PC-3 (cell line): ENCODE data around the gene ZNF530. TPM values are rescaled to one million over a fixed set of nuclear protein-coding genes. Genes with fewer than 3 reads are reported as not detected.
A peak's percentile ranks its signal among the peaks of the same experiment; 100 is the strongest.

Experiments
- ATAC-seq: fragments of 200-7000 bp; cut with Tn5 transposase; 2 replicates; pipeline ENCODE4 v1.9.1; 2020; ENCODE audit warnings: mild to moderate bottlenecking, moderate library complexity
- BruUV-seq: library from RNA; stranded (reverse); fragments of 400-500 nt; replicated peaks from 2 replicates; lab custom pipeline; 2021; lab: Mats Ljungman, UMichigan
- CTCF ChIA-PET: fragments of 300-600 bp; sonication (Branson Sonifier 250); formaldehyde crosslinking; loops from one replicate; lab custom pipeline; 2022; ENCODE audit warnings: antibody characterized with exemption; lab: Charles Lee
- POLR2A ChIA-PET: fragments of 300-600 bp; sonication (Branson Sonifier 250); formaldehyde crosslinking; loops from one replicate; lab custom pipeline; 2022; ENCODE audit warnings: antibody characterized with exemption; ENCODE audit not compliant: unreplicated experiment; lab: Charles Lee
- DNase-seq: peaks from one replicate; pipeline ENCODE4 v3.0.0-alpha.2; 2015
- H2AFZ ChIP-seq: fragments of 300-600 bp; sonication (generic); 2 replicates; pipeline ENCODE4 v1.6.0; 2016; ENCODE audit warnings: antibody characterized with exemption, low read length
- H3F3A ChIP-seq: fragments of 300-600 bp; sonication (generic); one replicate; pipeline ENCODE4 v1.6.0; 2017; ENCODE audit warnings: antibody characterized with exemption, low read length, control low read depth, mild to moderate bottlenecking; ENCODE audit not compliant: unreplicated experiment
- H3K27ac ChIP-seq: fragments of 300-600 bp; sonication (generic); 2 replicates; pipeline ENCODE4 v1.5.1; 2016; ENCODE audit warnings: mild to moderate bottlenecking, low read length
- H3K27me3 ChIP-seq: fragments of 300-600 bp; sonication (generic); 2 replicates; pipeline ENCODE4 v1.6.1; 2016; ENCODE audit warnings: low read length, mixed read lengths
- H3K36me3 ChIP-seq: fragments of 300-600 bp; sonication (generic); 2 replicates; pipeline ENCODE4 v1.6.1; 2016; ENCODE audit warnings: low read depth, mixed run types, low read length, mixed read lengths
- H3K4me1 ChIP-seq: fragments of 300-600 bp; sonication (generic); 2 replicates; pipeline ENCODE4 v1.5.1; 2016; ENCODE audit warnings: low read length; ENCODE audit not compliant: insufficient read depth
- H3K4me2 ChIP-seq: fragments of 300-600 bp; sonication (generic); 2 replicates; pipeline ENCODE4 v1.6.0; 2016; ENCODE audit warnings: low read length
- H3K4me3 ChIP-seq: fragments of 300-600 bp; sonication (generic); 2 replicates; pipeline ENCODE4 v1.5.1; 2016; ENCODE audit warnings: mild to moderate bottlenecking, low read length, mixed read lengths
- H3K79me2 ChIP-seq: fragments of 300-600 bp; sonication (generic); 2 replicates; pipeline ENCODE4 v1.6.1; 2017; ENCODE audit warnings: low read length, mixed read lengths
- H3K9ac ChIP-seq: fragments of 300-600 bp; sonication (generic); 2 replicates; pipeline ENCODE4 v1.6.0; 2016; ENCODE audit warnings: mild to moderate bottlenecking, low read length
- H3K9me2 ChIP-seq: fragments of 300-600 bp; sonication (generic); replicated peaks from 2 replicates; pipeline ENCODE4 v1.6.1; 2016; ENCODE audit warnings: mixed run types, low read length, mixed read lengths
- H3K9me3 ChIP-seq: fragments of 300-600 bp; sonication (generic); 2 replicates; pipeline ENCODE4 v1.6.1; 2016; ENCODE audit warnings: low read length, mixed read lengths
- H4K20me1 ChIP-seq: fragments of 300-600 bp; sonication (generic); 2 replicates; pipeline ENCODE4 v1.6.1; 2016; ENCODE audit warnings: low read length, mixed read lengths
- EZH2 ChIP-seq: fragments of 300-600 bp; sonication (generic); IDR thresholded peaks from one replicate; pipeline ENCODE4 v1.6.1; 2017; ENCODE audit warnings: antibody characterized with exemption, mild to moderate bottlenecking, low read length; ENCODE audit not compliant: unreplicated experiment
- EZH2phosphoT487 ChIP-seq: fragments of 300-600 bp; sonication (generic); IDR thresholded peaks from 2 replicates; pipeline ENCODE4 v1.6.1; 2018; ENCODE audit warnings: mild to moderate bottlenecking, antibody characterized with exemption, low read length, borderline replicate concordance
- intact Hi-C: fragments of 100-400 bp; cut with micrococcal nuclease; formaldehyde crosslinking; loops from 2 replicates; pipeline ENCODE4 v1.9.0; 2023
- total RNA-seq: library from RNA; depleted of rRNA; stranded (reverse); fragments of >200 nt; gene quantifications from 2 replicates; pipeline ENCODE4 v1.2.3, GENCODE V29; 2014
- TF ChIP-seq, protein P1 (sequence below): fragments of 300-600 bp; sonication (generic); conservative IDR thresholded peaks from 2 replicates; pipeline ENCODE4 v1.5.1; 2017; ENCODE audit warnings: antibody characterized with exemption, low read depth, mild to moderate bottlenecking, low read length

The ZNF530 gene
- total RNA-seq, 1 experiment from 2014 or later, result 15.0 TPM

GRCh38 chr19:57559008-57559403, 40.7 kb upstream of the ZNF530 start:
- H2AFZ ChIP-seq, result peak overlapping the region; percentile 93
- no peaks in the 10 kb centered on the region for H3F3A ChIP-seq
- no peaks in the 10 kb centered on the region for H3K9me2 ChIP-seq
- H3K9ac ChIP-seq, result peak overlapping the region; percentile 91
- POLR2A ChIA-PET, result interaction anchor here (0.5 kb wide), 1 partner anchor 330 kb away, joined by 7 read pairs; no protein-coding TSS in a partner anchor
- peaks cover 21% of the 10 kb centered on the region for H3K79me2 ChIP-seq
- TF ChIP-seq, protein P1, sequence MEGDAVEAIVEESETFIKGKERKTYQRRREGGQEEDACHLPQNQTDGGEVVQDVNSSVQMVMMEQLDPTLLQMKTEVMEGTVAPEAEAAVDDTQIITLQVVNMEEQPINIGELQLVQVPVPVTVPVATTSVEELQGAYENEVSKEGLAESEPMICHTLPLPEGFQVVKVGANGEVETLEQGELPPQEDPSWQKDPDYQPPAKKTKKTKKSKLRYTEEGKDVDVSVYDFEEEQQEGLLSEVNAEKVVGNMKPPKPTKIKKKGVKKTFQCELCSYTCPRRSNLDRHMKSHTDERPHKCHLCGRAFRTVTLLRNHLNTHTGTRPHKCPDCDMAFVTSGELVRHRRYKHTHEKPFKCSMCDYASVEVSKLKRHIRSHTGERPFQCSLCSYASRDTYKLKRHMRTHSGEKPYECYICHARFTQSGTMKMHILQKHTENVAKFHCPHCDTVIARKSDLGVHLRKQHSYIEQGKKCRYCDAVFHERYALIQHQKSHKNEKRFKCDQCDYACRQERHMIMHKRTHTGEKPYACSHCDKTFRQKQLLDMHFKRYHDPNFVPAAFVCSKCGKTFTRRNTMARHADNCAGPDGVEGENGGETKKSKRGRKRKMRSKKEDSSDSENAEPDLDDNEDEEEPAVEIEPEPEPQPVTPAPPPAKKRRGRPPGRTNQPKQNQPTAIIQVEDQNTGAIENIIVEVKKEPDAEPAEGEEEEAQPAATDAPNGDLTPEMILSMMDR, result no peak
- no peak for TF ChIP-seq EZH2
- no peak for TF ChIP-seq EZH2phosphoT487
- peak overlapping the region; percentile 96 for H3K4me3 ChIP-seq
- H3K9me3 ChIP-seq, result peaks cover 48% of the 10 kb centered on the region
- H3K27me3 ChIP-seq, result no peaks in the 10 kb centered on the region
- TSS peak; percentile 63 for BruUV-seq
- no peaks in the 10 kb centered on the region for H4K20me1 ChIP-seq
- peak overlapping the region; percentile 60 for H3K27ac ChIP-seq
- intact Hi-C loops, result loop anchor here (1.0 kb wide), 1 partner anchor 19 kb away; the partner anchor contains the start of gene ZNF416
- ATAC-seq, result peak; percentile 56
- peak; percentile 30 for DNase-seq
- CTCF ChIA-PET, result no interaction called here
- H3K36me3 ChIP-seq, result peaks cover 31% of the 10 kb centered on the region
- peaks cover 9% of the 10 kb centered on the region; the same call in 1 of the 2 replicates for H3K4me1 ChIP-seq
- peak overlapping the region; percentile 87 for H3K4me2 ChIP-seq

DNA sequence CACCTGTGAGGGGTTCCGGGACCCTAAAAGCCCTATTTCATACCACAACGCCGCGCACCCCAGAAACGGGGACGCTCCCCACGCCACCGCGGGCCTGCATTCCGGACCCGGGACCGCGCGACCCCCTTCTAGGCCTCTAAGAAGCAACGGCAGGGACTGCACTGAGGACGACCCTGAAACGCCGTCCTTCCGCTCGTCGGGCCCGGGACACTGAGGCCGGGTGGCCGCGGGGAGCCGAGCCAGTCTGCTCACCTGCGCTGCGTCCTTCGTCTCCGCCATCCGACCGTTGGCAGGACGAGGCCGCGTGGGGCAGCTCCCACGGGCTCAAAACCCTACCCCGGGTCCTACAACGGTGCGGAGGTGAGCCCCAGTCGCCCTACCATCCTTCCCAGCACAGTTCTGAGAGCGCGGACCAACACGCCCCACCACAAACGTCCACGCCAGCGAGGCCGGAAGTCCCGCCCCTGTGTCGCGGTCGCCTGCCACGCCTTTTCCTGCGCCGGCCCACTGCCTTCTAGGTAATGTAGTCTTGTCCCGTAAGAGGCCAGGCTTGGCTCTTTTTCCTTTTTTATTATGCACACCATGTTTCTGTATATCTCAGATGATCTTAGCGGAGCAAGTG, 40.2 kb upstream of the ZNF530 start, which contains the start of gene ZNF550:
Gene ZNF550, minus strand, starts transcription at position 460 of the 622 bp plus-strand sequence. Its CDS starts 181 bp downstream, at position 279.
- H2AFZ ChIP-seq, result peak within 1 kb of the TSS; percentile 93
- BruUV-seq, result TSS peak; percentile 69
- no peaks in the 10 kb centered on the region for H3F3A ChIP-seq
- no peaks in the 10 kb centered on the region for H3K27me3 ChIP-seq
- peak within 1 kb of the TSS; percentile 60 for H3K27ac ChIP-seq
- H3K79me2 ChIP-seq, result peaks cover 21% of the 10 kb centered on the region
- CTCF ChIA-PET, result no interaction called here
- ATAC-seq (peak; percentile 99), DNase-seq (peak; percentile 88)
- H3K9me3 ChIP-seq, result peaks cover 46% of the 10 kb centered on the region
- no peaks in the 10 kb centered on the region for H3K9me2 ChIP-seq
- H3K36me3 ChIP-seq, result peaks cover 26% of the 10 kb centered on the region
- POLR2A ChIA-PET, result interaction anchor here (0.5 kb wide), 1 partner anchor 331 kb away, joined by 7 read pairs; no protein-coding TSS in a partner anchor
- peak within 1 kb of the TSS; percentile 96 for H3K4me3 ChIP-seq
- TF ChIP-seq EZH2phosphoT487 (no peak), EZH2 (no peak)
- TF ChIP-seq, protein P1, result no peak
- intact Hi-C loops, result loop anchor here (1.0 kb wide), 1 partner anchor 19 kb away; the partner anchor contains the start of gene ZNF416
- peak within 1 kb of the TSS; percentile 91 for H3K9ac ChIP-seq
- no peaks in the 10 kb centered on the region for H4K20me1 ChIP-seq
- peak within 1 kb of the TSS; percentile 87 for H3K4me2 ChIP-seq
- H3K4me1 ChIP-seq, result peaks cover 9% of the 10 kb centered on the region; the same call in 1 of the 2 replicates

DNA sequence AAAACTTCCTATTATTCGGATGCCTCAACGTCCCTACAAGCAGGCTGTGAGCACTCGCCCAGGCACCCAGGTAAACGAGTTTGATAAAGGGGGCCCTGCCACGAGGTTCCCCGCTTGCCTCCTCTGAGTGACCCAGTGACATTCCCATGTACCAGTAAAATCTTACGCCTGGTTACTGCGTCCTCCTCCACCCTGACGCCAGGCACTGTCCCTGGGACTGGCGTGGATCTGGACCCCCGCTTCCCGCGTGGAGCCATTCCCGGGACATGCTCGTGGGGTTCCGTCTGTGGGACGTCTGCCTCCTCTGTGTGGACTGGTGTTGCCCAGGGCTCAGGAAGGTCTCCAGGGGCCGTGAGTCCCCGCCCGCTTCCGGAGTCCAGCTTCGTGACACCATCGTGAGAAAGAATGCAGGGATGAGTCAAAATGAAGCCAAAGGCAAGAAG, 39.6 kb upstream of the ZNF530 start:
- no peaks in the 10 kb centered on the region for H4K20me1 ChIP-seq
- peak overlapping the region; percentile 60 for H3K27ac ChIP-seq
- H3K4me3 ChIP-seq, result peak overlapping the region; percentile 96
- POLR2A ChIA-PET, result no interaction called here
- H3K9me2 ChIP-seq, result no peaks in the 10 kb centered on the region
- DNase-seq (peak; percentile 55), ATAC-seq (no peak)
- TF ChIP-seq EZH2 (no peak), EZH2phosphoT487 (no peak)
- TF ChIP-seq, protein P1, result no peak
- H3K9me3 ChIP-seq, result peaks cover 51% of the 10 kb centered on the region
- peaks cover 21% of the 10 kb centered on the region for H3K79me2 ChIP-seq
- intact Hi-C loops, result no loop called here
- CTCF ChIA-PET, result no interaction called here
- H3F3A ChIP-seq, result no peaks in the 10 kb centered on the region
- H2AFZ ChIP-seq, result peak overlapping the region; percentile 93
- peak overlapping the region; percentile 87 for H3K4me2 ChIP-seq
- peaks cover 9% of the 10 kb centered on the region; the same call in 1 of the 2 replicates for H3K4me1 ChIP-seq
- no peaks in the 10 kb centered on the region for H3K27me3 ChIP-seq
- no TSS peak for BruUV-seq
- peaks cover 21% of the 10 kb centered on the region for H3K36me3 ChIP-seq
- peak overlapping the region; percentile 91; the same call in 1 of the 2 replicates for H3K9ac ChIP-seq
